BJ (cell line): ENCODE measurements around the gene ARHGAP8. TPM values are rescaled to one million over a fixed set of nuclear protein-coding genes. Genes with fewer than 3 reads are reported as not detected.

Experiments
- CTCF ChIA-PET: fragments of 350-600 bp; formaldehyde crosslinking; extraction: SDS; loops from one replicate; lab custom pipeline; 2021; ENCODE audit warnings: antibody characterized with exemption, inconsistent platforms; lab: Yijun Ruan, JAX
- POLR2A ChIA-PET: fragments of 300-600 bp; sonication (Branson Sonifier 250); formaldehyde crosslinking; extraction: SDS; loops from one replicate; lab custom pipeline; 2021; ENCODE audit warnings: antibody characterized with exemption; lab: Charles Lee
- DNase-seq: peaks from one replicate; pipeline ENCODE4 v3.0.0-alpha.2; 2011; ENCODE audit warnings: low read depth
- H3K27me3 ChIP-seq: 2 replicates; pipeline ENCODE4 v1.6.0; 2011; ENCODE audit warnings: low read length; ENCODE audit not compliant: control insufficient read depth, insufficient read depth
- H3K36me3 ChIP-seq: 2 replicates; pipeline ENCODE4 v1.5.1; 2011; ENCODE audit warnings: low read length; ENCODE audit not compliant: control insufficient read depth, insufficient read depth
- H3K4me3 ChIP-seq: 2 replicates; pipeline ENCODE4 v1.5.1; 2011; ENCODE audit warnings: low read depth, mild to moderate bottlenecking, control low read depth, low read length
- CTCF ChIP-seq: IDR thresholded peaks from 2 replicates; pipeline ENCODE4 v1.5.1; 2011; ENCODE audit warnings: low read depth, mild to moderate bottlenecking, control low read depth, inconsistent platforms, low read length, moderate library complexity; ENCODE audit not compliant: insufficient read depth
- polyA plus RNA-seq: library from polyadenylated mRNA; depleted of rRNA; stranded (reverse); fragments of >200 nt; gene quantifications from 2 replicates; pipeline ENCODE4 v1.2.3, GENCODE V29; 2011

Gene ARHGAP8
- polyA plus RNA-seq, 1 experiment, result 0.39 TPM

GRCh38 chr22:44842417-44842816 is 90.0 kb downstream of the ARHGAP8 start:
- POLR2A ChIA-PET, result no interaction called here
- no peak for TF ChIP-seq CTCF
- 0 out of 2 replicates have a peak, but pooled peaks cover under 1% of the 10 kb centered on the region for H3K27me3 ChIP-seq
- no peaks in the 10 kb centered on the region for H3K36me3 ChIP-seq
- no peak overlapping the region for H3K4me3 ChIP-seq
- CTCF ChIA-PET, result interaction anchor here (1.5 kb wide), 1 partner anchor 22 kb away, joined by 6 read pairs; no protein-coding TSS in a partner anchor
- DNase-seq, result no peak

GRCh38 chr22:44845191-44845590 is 92.8 kb downstream of the ARHGAP8 start:
- Histone ChIP-seq H3K36me3 (no peaks in the 10 kb centered on the region), H3K27me3 (no peaks in the 10 kb centered on the region), H3K4me3 (no peak overlapping the region)
- no peak for DNase-seq
- no peak for TF ChIP-seq CTCF
- ChIA-PET POLR2A (no interaction called here), CTCF (no interaction called here)

- no peak overlapping the region for H3K4me3 ChIP-seq
- no peaks in the 10 kb centered on the region for H3K36me3 ChIP-seq
- CTCF ChIA-PET, result interaction anchor here (0.7 to 2.0 kb wide), 2 partner anchors 18 to 25 kb away, joined by 3 to 4 read pairs; no protein-coding TSS in a partner anchor
- no peak for TF ChIP-seq CTCF
- no peak for DNase-seq
- no peaks in the 10 kb centered on the region for H3K27me3 ChIP-seq
- POLR2A ChIA-PET, result no interaction called here
Measured at GRCh38 chr22:44845796-44846720, 93.7 kb downstream of the ARHGAP8 start.

GRCh38 chr22:44846726-44847275 is 94.4 kb downstream of the ARHGAP8 start:
- no peak for TF ChIP-seq CTCF
- ChIA-PET CTCF (interaction anchor here (0.7 to 2.0 kb wide), 2 partner anchors 17 to 26 kb away, joined by 3 to 4 read pairs; no protein-coding TSS in a partner anchor), POLR2A (no interaction called here)
- DNase-seq, result no peak
- H3K27me3 ChIP-seq, result no peaks in the 10 kb centered on the region
- H3K36me3 ChIP-seq, result no peaks in the 10 kb centered on the region
- no peak overlapping the region for H3K4me3 ChIP-seq

GRCh38 chr22:44847380-44847779 is 95.0 kb downstream of the ARHGAP8 start:
- ChIA-PET CTCF (interaction anchor here (1.1 to 2.0 kb wide), 2 partner anchors 20 to 27 kb away, joined by 3 to 4 read pairs; no protein-coding TSS in a partner anchor), POLR2A (no interaction called here)
- no peak for DNase-seq
- Histone ChIP-seq H3K36me3 (no peaks in the 10 kb centered on the region), H3K4me3 (no peak overlapping the region), H3K27me3 (no peaks in the 10 kb centered on the region)
- TF ChIP-seq CTCF, result no peak
